ENCODE measurements around the gene TXNDC11.

The TXNDC11 gene

GRCh38 chr16:11697319-11697718 lies 45.3 kb downstream of the TXNDC11 start:
- no peaks in the 10 kb centered on the region for H3K27me3 ChIP-seq (ENCODE audit: insufficient read depth, low read depth)
- H3K36me3 ChIP-seq (ENCODE audit: insufficient read depth), result peaks cover 4% of the 10 kb centered on the region; the same call in 1 of the 2 replicates
- no peaks in the 10 kb centered on the region for H4K20me1 ChIP-seq (ENCODE audit: insufficient read depth)
- no peak overlapping the region for H3K4me3 ChIP-seq (IDR thresholded peaks at IDR 0.05; ENCODE audit: insufficient read depth, low read depth, low read length)
- peaks cover 65% of the 10 kb centered on the region for H3K79me2 ChIP-seq (ENCODE audit: insufficient read depth, low read depth)
- peak overlapping the region; percentile 69 for H3K4me2 ChIP-seq
- TF ChIP-seq CTCF (conservative IDR thresholded peaks at IDR 0.05; ENCODE audit: low read depth, low read length), result no peak
- H3K9ac ChIP-seq, result peak overlapping the region; percentile 31; the same call in 1 of the 2 replicates
- no peak overlapping the region for H2AFZ ChIP-seq (ENCODE audit: low read depth)
- peaks cover 83% of the 10 kb centered on the region for H3K4me1 ChIP-seq (ENCODE audit: low read depth, poor library complexity, severe bottlenecking)
- H3K27ac ChIP-seq, result peak overlapping the region; percentile 75

GRCh38 chr16:11696266-11697012 lies 46.2 kb downstream of the TXNDC11 start:
- no peaks in the 10 kb centered on the region for H4K20me1 ChIP-seq (ENCODE audit: insufficient read depth)
- H3K4me2 ChIP-seq, result peak overlapping the region; percentile 69
- H3K36me3 ChIP-seq (ENCODE audit: insufficient read depth), result peaks cover 5% of the 10 kb centered on the region; the same call in 1 of the 2 replicates

GRCh38 chr16:11692651-11693050 lies 50.0 kb downstream of the TXNDC11 start:
- Histone ChIP-seq H3K79me2 (ENCODE audit: insufficient read depth, low read depth) (peaks cover 58% of the 10 kb centered on the region), H3K4me3 (IDR thresholded peaks at IDR 0.05; ENCODE audit: insufficient read depth, low read depth, low read length) (no peak overlapping the region), H3K4me1 (ENCODE audit: low read depth, poor library complexity, severe bottlenecking) (peaks cover 85% of the 10 kb centered on the region), H3K9ac (no peak overlapping the region), H3K4me2 (no peak overlapping the region), H3K36me3 (ENCODE audit: insufficient read depth) (peaks cover 14% of the 10 kb centered on the region; the same call in 1 of the 2 replicates), H3K27me3 (ENCODE audit: insufficient read depth, low read depth) (no peaks in the 10 kb centered on the region), H2AFZ (ENCODE audit: low read depth) (no peak overlapping the region), H3K27ac (no peak overlapping the region), H4K20me1 (ENCODE audit: insufficient read depth) (no peaks in the 10 kb centered on the region)
- no peak for TF ChIP-seq CTCF (conservative IDR thresholded peaks at IDR 0.05; ENCODE audit: low read depth, low read length)

More at GRCh38 chr16:11696266-11697012, 46.2 kb downstream of the TXNDC11 start:
- Histone ChIP-seq H3K27ac (peak overlapping the region; percentile 75), H3K4me1 (ENCODE audit: low read depth, poor library complexity, severe bottlenecking) (peaks cover 85% of the 10 kb centered on the region), H2AFZ (ENCODE audit: low read depth) (no peak overlapping the region), H3K9ac (peak overlapping the region; percentile 31; the same call in 1 of the 2 replicates), H3K4me3 (IDR thresholded peaks at IDR 0.05; ENCODE audit: insufficient read depth, low read depth, low read length) (no peak overlapping the region), H3K27me3 (ENCODE audit: insufficient read depth, low read depth) (no peaks in the 10 kb centered on the region), H3K79me2 (ENCODE audit: insufficient read depth, low read depth) (peaks cover 61% of the 10 kb centered on the region)
- TF ChIP-seq CTCF (conservative IDR thresholded peaks at IDR 0.05; ENCODE audit: low read depth, low read length), result no peak

- Histone ChIP-seq H3K4me1 (ENCODE audit: low read depth, poor library complexity, severe bottlenecking) (peaks cover 85% of the 10 kb centered on the region), H3K36me3 (ENCODE audit: insufficient read depth) (peaks cover 18% of the 10 kb centered on the region; the same call in 1 of the 2 replicates), H3K27ac (no peak overlapping the region), H3K9ac (no peak overlapping the region), H3K79me2 (ENCODE audit: insufficient read depth, low read depth) (peaks cover 63% of the 10 kb centered on the region), H4K20me1 (ENCODE audit: insufficient read depth) (no peaks in the 10 kb centered on the region), H2AFZ (ENCODE audit: low read depth) (no peak overlapping the region), H3K4me3 (IDR thresholded peaks at IDR 0.05; ENCODE audit: insufficient read depth, low read depth, low read length) (no peak overlapping the region), H3K4me2 (no peak overlapping the region), H3K27me3 (ENCODE audit: insufficient read depth, low read depth) (no peaks in the 10 kb centered on the region)
- TF ChIP-seq CTCF (conservative IDR thresholded peaks at IDR 0.05; ENCODE audit: low read depth, low read length), result no peak
Measured at GRCh38 chr16:11692171-11692570, 50.5 kb downstream of the TXNDC11 start.
